Thyroid gland (tissue), 4 donors: ENCODE results near the gene CFL2.

Source experiments
- CTCF ChIP-seq, 6 experiments: fragments of 200-600 bp in 3 of 6; fragments of 450-650 bp in 3 of 6; sonication (generic) in 3 of 6; IDR thresholded peaks; one replicate each; pipeline ENCODE4 v1.5.1; 2016 to 2019; ENCODE audit warnings: antibody characterized with exemption in 6 of 6, mild to moderate bottlenecking in 2 of 6, inconsistent platforms in 1 of 6, moderate library complexity in 1 of 6
- POLR2A ChIP-seq, 2 donors: fragments of 450-650 bp; IDR thresholded peaks; one replicate each; pipeline ENCODE4 v1.6.1; 2017; ENCODE audit warnings: antibody characterized with exemption in 2 of 2, mild to moderate bottlenecking in 2 of 2, moderate library complexity in 1 of 2

GRCh38 chr14:34668111-34668510 is 46.3 kb downstream of the CFL2 start:
- TF ChIP-seq CTCF (IDR thresholded peaks at IDR 0.05) = no peak
- TF ChIP-seq POLR2A (IDR thresholded peaks at IDR 0.05) = no peak
